ENCODE results near the gene ONECUT3.

Gene ONECUT3

DNA sequence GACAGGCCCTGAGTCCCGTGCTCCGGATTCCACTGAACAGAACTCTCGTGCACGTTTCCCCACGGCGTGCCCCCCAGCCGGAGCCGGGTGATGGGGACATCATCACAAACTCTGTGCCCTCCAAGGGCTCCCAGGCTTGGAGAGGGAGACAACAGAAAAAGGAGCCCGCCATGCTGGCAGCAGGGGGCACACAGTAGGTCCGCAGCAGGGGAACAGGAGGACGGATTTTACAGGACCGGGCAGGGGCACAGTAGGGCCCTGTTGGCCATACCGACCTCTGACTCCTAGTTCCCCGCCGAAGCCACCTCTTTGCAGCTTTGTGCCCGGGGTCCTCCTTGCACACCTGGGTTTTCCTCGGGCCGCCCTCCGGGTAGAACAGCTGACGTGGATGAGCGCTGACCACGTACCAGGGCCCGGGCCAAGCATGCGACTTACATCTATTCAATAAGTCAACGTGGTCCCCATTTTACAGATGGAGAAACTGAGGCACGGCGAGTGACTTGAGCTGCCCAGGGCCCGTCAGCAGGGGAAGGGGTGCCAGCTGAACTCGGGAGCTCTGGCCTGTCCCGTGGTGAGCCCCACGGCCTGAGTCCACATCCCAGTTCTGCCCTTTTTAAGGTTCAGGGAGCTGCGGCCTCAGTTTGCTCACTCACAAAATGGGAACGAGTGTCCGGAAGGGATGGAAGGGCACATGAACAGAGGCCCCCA, 10.2 kb upstream of the ONECUT3 start:
- DNase-seq, result no peak

GRCh38 chr19:1744133-1744665, 9.1 kb upstream of the ONECUT3 start:
- no peak for DNase-seq

- no peak for DNase-seq
These were observed 8.3 kb upstream of the ONECUT3 start for GRCh38 chr19:1744822-1745563.

DNA sequence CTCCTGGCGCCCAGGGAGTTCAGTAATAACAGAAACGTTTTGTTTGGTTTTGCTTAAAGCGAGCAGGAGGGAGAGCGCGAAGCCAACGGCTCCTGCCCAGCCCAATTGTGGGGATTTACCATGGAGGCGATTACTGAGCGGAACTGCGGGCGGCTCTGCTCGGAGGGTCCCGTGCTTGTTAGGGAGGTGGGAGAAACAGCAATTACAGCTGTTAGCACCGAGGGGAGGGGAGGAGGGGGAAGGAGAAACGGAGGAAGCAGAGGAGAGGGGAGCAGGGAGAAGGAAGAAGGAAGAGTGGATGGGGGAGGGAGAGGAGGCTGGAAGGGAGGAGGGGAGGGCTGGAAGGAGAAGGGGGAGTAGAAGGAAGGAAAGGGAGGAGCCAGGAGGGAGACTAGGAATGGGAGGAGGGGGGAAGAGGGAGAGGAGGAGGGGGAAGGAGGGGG, 7.7 kb upstream of the ONECUT3 start:
- no peak for DNase-seq

DNA sequence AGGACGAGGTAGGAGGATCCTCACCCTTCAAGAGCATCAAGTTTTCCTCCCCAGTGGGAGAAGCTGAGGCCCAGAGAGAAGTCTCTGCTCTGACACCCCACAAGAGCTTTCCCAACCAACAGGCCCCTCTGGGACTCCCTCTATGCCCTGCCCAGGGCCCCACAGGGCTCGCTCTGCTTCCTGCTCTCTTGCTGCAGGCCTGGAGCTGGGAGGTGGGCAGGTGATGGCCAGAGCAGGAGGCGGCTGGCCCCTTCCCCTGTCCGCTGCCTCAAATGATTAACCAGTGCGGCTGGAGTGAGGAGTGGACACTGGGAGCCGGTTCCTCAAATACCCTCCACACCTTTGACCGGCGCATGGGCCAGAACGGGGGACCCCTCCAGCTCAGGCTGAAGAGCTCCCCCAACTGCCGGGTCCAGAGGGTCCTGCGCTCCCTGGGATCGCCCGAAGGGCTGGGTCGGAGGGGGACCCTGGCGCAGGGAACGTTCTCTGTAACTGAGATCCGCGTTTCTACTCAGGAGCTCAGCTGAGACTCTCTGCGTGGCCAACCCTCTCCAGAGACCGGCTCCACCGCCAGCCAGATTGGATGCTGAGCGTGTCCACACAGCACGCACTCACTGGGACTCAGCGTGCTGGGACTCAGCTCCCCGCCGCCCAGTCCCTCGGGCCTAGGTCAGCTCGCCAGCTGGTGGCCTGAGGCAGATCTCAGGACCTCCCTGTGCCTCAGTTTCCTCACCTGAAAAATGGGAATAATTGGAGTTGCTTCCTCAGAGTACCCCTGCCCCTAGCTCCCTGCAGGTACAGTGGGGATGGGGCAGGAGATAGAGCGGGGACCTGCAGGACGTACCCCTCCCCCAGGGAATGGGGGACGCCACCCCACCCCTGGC, 6.7 kb upstream of the ONECUT3 start:
- no peak for DNase-seq

DNA sequence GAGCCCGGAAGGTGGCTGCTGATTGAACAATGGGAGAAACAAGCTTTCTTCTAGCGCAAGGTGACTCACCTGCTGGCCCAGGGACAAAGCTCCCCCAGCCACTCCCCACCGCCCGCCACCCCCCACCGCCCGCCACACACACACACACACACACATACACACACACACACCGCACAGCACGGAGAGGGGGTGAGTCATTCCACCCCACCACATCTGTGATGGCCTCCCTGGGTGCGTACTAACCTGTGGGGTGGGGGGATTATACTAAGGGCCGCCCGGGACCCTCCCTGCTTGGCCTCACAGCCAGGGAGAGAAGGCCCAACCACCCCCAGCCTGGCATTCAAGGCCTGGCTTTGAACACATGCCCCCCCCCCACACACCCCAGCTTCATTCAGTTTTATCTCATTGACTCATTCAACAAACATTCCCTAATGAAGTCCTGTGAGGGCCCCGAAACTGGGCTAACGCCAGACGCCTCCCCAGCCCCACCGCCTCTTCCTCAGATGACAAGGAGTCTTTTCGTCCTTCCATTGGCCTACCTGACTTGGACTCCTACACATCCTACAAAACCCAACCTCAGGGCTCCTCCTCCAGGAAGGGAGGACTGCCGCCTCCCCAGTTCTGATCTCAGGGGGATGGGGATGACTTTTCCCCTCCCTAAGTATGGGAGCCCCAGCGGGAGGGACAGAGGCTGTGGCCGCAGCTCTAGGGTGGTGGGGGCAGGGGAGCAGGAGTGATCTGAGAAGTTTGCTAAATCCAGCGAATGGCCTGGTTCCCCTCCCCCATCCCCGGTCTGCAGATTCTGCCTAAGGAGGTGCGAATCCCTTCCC, 5.8 kb upstream of the ONECUT3 start:
- peak; percentile 31 for DNase-seq

DNA sequence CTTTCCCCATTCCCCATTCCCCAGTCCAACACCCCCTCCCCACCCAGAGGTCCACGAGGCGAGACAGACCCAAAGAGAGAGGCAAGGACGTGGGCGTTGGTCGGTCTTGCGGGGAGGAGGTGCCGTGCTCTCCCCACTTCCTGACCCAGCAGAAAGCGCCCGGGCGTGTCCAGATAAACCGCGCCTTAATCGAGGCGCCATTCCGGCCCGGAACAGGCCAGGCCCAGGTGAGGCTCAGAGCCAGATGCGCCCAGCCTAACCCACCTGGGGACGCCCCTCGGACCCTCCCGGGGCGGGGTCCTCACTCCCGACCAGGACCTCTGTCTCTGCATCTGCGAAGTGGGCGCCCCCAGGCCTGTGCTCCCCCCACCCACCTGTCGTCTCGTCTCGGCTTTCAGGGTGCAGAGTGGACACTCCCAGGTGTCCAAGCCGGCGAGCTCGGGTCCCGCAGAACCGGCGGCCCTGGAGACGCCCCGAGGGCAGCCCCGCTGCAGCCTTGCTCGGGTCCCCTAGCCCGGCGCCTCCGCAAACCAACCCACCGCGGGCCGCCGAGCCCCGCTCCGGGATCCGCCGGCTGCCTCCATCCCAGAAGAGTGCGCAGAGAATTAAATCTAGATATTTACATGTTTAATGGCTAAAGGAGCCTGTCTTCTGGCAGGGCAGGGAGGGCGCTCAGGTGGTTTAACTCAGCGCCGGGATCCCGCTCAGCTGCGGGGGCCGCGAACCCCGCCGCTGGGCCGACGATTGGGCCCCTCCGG, 5.0 kb upstream of the ONECUT3 start:
- DNase-seq, result no peak

GRCh38 chr19:1748873-1749341, 4.4 kb upstream of the ONECUT3 start:
- no peak for DNase-seq

DNA sequence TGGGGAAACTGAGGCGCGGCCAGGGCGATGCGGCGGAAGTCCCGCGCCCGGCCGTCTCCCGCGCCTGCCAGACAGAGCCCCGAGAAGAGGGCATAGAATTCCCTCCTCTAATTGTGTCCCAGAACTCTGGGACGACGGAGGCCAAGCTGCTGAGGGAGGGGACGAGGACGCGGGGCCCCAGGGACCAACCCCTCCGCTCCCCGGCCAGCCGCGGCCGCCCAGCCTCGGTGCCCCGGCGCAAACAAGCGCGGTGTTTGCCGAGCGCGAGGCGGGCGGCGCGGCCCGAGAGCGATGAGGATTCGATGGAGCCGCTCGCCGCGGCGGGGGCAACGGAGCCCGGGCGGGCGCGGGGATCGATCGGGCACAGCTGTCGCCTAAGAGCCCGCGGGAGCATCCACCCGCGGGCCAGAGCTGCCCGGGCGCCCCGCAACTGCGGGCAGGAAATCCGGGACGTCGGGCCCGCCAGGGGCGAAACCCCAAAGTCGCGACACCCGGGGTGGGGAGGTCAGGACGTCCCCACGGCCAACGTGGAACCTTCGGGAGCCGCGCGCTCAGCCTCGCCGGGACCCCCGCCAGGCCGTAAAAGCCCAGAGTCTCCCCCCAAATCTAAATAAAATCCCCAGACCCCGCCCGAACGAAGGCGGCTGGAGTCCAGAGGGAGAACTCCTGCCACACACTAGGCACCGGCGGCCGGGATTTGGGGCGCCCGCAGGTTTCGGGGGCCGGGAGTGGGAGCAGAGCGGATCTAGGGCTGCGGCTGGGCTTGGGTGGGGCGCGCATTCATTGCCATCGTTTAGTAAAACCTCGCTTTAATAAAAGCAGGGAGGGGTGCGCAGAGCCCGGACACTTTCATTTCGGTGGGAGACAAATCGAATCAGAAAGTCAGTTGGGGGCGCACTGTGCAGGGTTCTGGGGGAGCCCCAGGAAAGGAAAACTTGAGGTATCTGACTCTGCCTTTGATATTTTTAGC, 3.6 kb upstream of the ONECUT3 start:
- DNase-seq, result no peak

- DNase-seq, result no peak
These were observed 2.8 kb upstream of the ONECUT3 start for GRCh38 chr19:1750343-1751021.

- DNase-seq, result no peak
These were observed 1.8 kb upstream of the ONECUT3 start for GRCh38 chr19:1751367-1752008.

GRCh38 chr19:1752009-1752756, 1.1 kb upstream of the ONECUT3 start:
- no peak for DNase-seq

GRCh38 chr19:1754018-1754635, 821 bp downstream of the ONECUT3 start:
- DNase-seq, result no peak

DNA sequence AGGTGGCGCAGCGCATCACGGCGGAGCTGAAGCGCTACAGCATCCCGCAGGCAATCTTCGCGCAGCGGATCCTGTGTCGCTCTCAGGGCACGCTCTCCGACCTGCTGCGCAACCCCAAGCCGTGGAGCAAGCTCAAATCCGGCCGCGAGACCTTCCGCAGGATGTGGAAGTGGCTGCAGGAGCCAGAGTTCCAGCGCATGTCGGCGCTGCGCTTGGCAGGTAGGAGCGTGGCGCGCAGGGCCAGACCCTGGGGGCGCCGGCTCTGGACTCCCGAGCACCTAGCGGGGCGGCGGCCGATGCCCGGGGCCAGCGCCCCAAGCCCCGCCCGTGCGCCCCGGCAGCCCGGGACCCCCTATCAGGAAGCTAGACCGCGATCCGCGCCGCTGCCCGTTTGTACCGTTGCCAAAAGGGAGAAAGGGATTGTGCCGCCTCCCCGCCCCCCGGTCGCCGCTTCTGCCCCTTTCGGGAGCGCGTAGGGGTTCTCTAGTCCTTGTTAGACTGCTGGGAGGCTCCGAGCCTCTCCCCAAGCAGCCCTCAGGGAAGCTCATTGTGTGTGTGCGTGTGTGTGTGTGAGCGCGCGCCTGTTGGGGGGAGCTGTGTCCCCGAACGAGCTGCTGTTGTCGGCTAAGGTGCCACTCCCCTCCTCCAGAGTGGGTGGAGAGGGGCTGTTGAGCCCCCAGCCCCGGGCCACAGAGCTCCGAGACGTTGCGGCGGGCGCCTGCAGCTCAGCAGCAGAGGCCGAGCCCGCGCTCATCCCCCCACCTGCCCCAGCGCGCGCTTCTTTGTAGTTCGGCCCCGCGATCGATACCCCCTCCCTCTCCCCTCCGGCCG, 1.5 kb downstream of the ONECUT3 start:
- DNase-seq, result no peak

- DNase-seq, result no peak
These were observed 2.3 kb downstream of the ONECUT3 start for GRCh38 chr19:1755467-1756171.

DNA sequence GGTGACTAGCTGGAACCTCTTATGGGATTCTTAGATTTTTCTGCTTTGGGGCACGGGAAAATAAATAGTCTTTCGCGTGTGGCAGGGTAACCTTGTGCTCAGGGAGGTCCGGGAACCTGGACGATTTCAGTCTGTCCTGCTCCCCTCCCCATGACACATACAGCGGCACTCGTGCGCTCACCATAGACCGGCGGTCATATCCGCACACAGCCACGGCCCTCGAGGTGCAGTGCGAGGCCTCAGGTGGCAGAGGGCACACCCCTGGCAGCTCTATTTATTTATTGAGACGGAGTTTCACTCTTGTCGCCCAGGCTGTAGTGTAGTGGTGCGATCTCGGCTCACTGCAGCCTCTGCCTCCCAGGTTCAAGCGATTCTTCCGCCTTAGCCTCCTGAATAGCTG, 3.0 kb downstream of the ONECUT3 start:
- DNase-seq, result no peak

Data from activated effector memory CD4-positive, alpha-beta T cell treated with Interleukin-2 at 50 U/mL for 16 hours (primary cell).